Effector memory CD8-positive, alpha-beta T cell (primary cell): Measurements from ENCODE around the gene NDE1.

Source experiments
- ATAC-seq: fragments of 150-1000 bp; cut with Tn5 transposase; replicated peaks from 2 replicates; pipeline ENCODE4 v1.10.0; 2021; ENCODE audit warnings: mild to moderate bottlenecking, moderate library complexity
- DNase-seq, 3 experiments: peaks; one replicate each; pipeline ENCODE4 v3.0.0; 2021
- H3K27ac Mint-ChIP-seq, 2 donors: one replicate each; pipeline ENCODE4 v1.8.0; 2022; ENCODE audit warnings: mild to moderate bottlenecking in 2 of 2, mixed read lengths in 2 of 2, moderate library complexity in 2 of 2
- H3K27me3 Mint-ChIP-seq, 2 donors: one replicate each; pipeline ENCODE4 v1.8.0; 2022; ENCODE audit warnings: mixed read lengths in 2 of 2
- H3K36me3 Mint-ChIP-seq: one replicate; pipeline ENCODE4 v1.8.0; 2022; ENCODE audit warnings: mild to moderate bottlenecking, moderate library complexity, mixed read lengths; ENCODE audit not compliant: insufficient read depth
- H3K4me1 Mint-ChIP-seq, 2 donors: one replicate each; pipeline ENCODE4 v1.8.0; 2022; ENCODE audit warnings: low read depth in 2 of 2, mixed read lengths in 2 of 2
- H3K4me3 Mint-ChIP-seq, 2 donors: one replicate each; pipeline ENCODE4 v1.8.0; 2022; ENCODE audit warnings: mild to moderate bottlenecking in 2 of 2, mixed read lengths in 2 of 2, moderate library complexity in 2 of 2
- H3K9me3 Mint-ChIP-seq, 2 donors: one replicate each; pipeline ENCODE4 v1.8.0; 2022; ENCODE audit warnings: mixed read lengths in 2 of 2

NDE1 gene

DNA sequence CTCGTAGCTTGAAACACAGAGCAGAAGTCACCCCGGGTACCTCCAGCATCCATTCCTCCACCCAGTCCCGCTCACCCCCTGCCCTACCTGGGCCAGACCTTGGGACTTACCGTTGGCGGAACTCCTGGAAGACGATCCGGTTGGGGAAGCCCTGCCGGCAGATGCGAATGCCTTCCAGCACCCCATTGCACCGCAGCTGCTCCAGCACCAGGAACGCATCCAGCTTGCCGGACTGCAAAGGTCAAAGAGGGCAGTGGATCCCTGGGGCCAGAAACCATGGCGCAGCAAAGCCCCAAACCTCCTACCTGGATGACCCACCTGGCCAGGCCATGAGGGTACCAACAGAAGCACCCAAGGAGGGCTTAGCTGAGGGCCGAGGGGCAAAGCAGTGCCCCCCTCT is 97.9 kb downstream of the NDE1 start:
- Mint-ChIP-seq H3K4me1 (no peaks in the 10 kb centered on the region), H3K27me3 (no peaks in the 10 kb centered on the region), H3K9me3 (no peaks in the 10 kb centered on the region), H3K36me3 (peaks cover 4% of the 10 kb centered on the region), H3K4me3 (no peak overlapping the region), H3K27ac (peak overlapping the region in 1 of 2 donors; percentile 63)
- ATAC-seq (no peak), DNase-seq (no peak)

DNA sequence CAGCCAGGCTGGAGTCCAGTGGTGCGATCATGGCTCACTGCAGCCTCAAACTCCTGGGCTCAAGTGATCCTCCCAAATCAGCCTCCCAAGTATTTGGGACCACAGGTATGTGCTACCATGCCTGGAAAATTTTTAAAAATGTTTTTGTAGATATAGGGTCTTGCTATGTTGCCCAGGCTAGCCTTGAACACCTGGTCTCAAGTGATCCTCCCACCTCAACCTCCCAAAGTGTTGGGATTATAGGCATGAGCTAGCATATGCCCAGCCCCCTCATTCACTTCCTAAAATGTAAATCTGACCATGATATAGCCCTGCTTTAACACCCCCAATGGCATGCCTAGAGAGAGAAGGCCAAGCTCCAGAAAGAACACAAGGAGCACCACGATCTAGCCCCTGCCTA is 98.6 kb downstream of the NDE1 start:
- no peak for ATAC-seq
- Mint-ChIP-seq H3K4me1 (no peaks in the 10 kb centered on the region), H3K27ac (peak overlapping the region; percentile 38 to 63), H3K36me3 (peaks cover 4% of the 10 kb centered on the region), H3K27me3 (no peaks in the 10 kb centered on the region), H3K4me3 (no peak overlapping the region), H3K9me3 (no peaks in the 10 kb centered on the region)
- DNase-seq: no peak

DNA sequence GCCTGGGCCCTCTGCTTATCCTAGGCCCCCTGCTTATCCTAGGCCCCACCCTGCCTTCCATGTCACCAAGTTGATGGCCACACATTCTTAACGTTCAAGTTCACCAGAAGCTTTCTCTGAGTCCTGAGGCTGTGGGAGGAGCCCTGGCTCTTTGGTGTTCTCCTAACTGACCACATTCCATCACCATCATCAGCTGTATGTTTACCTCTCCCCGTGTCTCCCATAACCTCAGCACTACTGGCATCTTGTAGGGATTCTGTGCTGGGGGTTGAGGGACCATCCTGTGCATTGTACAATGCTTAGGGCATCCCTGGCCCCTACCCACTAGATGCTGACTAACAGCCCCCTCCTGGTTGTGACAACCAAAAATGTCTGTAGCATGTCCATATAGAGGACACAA is 99.3 kb downstream of the NDE1 start:
- Mint-ChIP-seq H3K27ac (peak overlapping the region in 1 of 2 donors; percentile 63), H3K27me3 (no peaks in the 10 kb centered on the region), H3K36me3 (peaks cover 4% of the 10 kb centered on the region), H3K9me3 (no peaks in the 10 kb centered on the region), H3K4me3 (no peak overlapping the region), H3K4me1 (no peaks in the 10 kb centered on the region)
- DNase-seq (no peak), ATAC-seq (no peak)

DNA sequence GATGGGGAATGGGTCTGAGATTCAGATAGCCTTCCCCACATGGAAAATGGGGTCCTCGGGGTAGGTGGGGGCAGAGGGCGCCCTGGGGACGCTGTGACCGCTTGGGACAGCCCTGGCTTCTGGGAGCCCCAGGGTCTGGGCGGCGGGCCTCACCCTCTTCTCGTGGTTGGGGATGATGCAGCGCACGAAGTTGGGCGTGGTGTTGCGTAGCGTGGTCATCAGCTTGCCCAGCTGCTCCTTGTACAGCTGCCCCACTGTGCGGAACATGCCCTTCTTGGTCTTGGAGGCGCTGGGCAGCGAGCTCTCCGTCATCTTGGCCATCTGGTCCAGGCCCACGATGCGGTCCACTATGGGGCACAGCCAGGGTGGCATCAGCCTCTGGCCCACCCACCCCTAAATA is 99.9 kb downstream of the NDE1 start:
- H3K36me3 Mint-ChIP-seq: peaks cover 4% of the 10 kb centered on the region
- no peak overlapping the region for H3K4me3 Mint-ChIP-seq
- no peak overlapping the region for H3K27ac Mint-ChIP-seq

DNA sequence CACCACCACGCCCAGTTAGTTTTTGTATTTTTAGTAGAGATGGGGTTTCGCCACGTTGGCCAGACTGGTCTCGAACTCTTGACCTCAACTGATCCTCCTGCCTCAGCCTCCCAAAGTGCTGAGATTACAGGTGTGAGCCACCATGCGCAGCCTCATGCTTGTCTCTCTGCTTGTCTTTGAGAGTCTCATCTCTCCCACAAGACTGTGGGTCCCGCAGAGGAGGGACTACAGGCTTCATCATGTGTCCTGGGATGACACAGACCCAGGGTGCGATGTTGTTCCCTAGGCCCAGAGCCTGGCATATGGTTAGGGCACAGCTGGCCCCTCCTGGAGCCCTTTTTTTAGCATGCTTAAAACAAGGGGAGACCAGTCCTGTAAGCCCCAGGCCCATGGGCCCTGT is 101.9 kb downstream of the NDE1 start:
- H3K4me3 Mint-ChIP-seq: no peak overlapping the region
- no peaks in the 10 kb centered on the region for H3K36me3 Mint-ChIP-seq
- no peaks in the 10 kb centered on the region for H3K9me3 Mint-ChIP-seq
- H3K4me1 Mint-ChIP-seq: no peaks in the 10 kb centered on the region
- ATAC-seq: no peak
- H3K27ac Mint-ChIP-seq: no peak overlapping the region
- no peak for DNase-seq
- peaks cover 0 to 8% of the 10 kb centered on the region in 2 donors for H3K27me3 Mint-ChIP-seq

More for the DNA sequence above, 99.9 kb downstream of the NDE1 start:
- no peaks in the 10 kb centered on the region for H3K9me3 Mint-ChIP-seq
- DNase-seq (no peak), ATAC-seq (no peak)
- H3K4me1 Mint-ChIP-seq: no peaks in the 10 kb centered on the region
- no peaks in the 10 kb centered on the region for H3K27me3 Mint-ChIP-seq

DNA sequence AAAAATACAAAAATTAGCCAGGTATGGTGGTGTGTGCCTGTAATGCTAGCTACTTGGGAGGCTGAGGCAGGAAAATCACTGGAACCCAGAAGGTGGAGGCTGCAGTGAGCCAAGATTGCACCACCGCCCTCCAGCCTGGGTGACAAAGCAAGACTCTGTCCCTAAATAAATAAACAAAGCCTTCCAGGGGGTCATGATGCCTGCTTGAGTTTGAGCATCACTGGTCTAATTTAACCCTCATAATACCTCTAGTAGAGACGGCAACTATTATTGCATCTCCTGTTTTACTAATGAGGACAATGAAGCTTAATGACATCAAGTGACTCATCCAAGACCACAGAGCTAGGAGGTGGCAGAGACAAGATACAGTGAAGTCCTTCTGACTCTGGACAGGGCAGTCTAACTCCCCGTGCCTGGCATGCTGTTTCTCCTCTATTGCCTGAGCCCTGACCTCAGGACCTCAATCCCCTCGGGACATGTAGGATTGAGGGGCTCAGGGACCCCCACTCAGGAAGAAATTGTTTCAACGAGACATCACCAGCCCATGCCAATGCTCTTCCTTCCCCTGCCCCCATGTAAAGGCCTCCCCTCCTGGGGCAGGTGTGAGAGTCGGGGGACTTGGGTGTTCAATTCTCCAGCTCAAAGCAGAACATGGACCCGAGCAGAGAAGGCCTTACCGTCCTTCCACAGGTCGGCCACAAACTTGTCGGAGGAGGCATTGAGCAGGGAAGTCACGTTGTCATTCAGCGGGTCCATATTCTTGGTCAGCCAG is 102.9 kb downstream of the NDE1 start:
- Mint-ChIP-seq H3K36me3 (no peaks in the 10 kb centered on the region), H3K27ac (no peak overlapping the region), H3K4me1 (no peaks in the 10 kb centered on the region), H3K27me3 (peaks cover 5 to 17% of the 10 kb centered on the region in 2 donors), H3K4me3 (no peak overlapping the region), H3K9me3 (no peaks in the 10 kb centered on the region)
- ATAC-seq (no peak), DNase-seq (no peak)

DNA sequence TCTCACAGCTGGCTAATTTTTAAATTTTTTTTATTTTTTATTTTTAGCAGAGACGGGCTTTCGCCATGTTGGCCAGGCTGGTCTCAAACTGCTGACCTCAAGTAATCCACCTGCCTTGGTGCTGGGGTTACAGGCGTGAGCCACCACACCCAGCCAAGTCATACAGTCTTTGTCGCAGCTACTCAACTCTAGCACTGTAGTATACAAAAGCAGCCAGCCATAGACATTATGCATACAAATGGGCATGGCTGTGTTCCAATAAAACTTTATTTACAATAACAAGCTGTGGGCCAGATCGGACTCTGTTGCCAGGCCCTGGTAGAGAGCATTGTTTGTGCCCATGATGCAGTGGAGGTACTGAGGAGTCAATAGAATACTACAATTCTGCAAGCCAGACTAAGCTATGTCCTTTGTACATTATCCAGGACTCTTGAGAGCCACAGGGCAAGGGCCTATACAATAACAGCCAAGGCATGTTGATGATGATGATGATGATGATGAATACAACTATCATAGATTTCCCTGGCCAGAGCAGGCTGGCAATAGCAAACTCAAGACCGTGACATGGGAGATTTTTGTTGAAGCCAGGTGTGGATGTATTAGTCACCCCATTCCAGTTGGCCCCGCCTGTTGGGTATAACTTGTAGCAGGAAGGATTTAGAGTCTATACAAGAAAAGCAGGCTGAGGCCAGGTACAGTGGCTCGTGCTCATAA is 104.9 kb downstream of the NDE1 start:
- Mint-ChIP-seq H3K4me3 (no peak overlapping the region), H3K9me3 (no peaks in the 10 kb centered on the region), H3K36me3 (no peaks in the 10 kb centered on the region), H3K27ac (no peak overlapping the region), H3K4me1 (no peaks in the 10 kb centered on the region), H3K27me3 (peaks cover 7 to 37% of the 10 kb centered on the region in 2 donors)
- DNase-seq: no peak
- no peak for ATAC-seq

DNA sequence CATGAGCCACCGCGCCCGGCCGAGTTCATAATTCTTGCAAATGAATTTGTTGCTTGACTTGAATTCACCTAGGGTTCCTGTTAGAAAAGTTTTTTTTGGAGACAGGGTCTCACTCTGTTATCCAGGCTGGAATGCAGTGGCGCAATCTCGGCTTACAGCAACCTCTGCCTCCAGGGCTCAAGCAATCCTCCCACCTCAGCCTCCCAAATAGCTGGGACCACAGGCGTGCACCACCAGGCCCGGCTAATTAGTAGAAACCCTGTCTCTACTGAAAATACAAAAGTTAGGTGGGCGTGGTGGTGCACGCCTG is 107.0 kb downstream of the NDE1 start:
- peaks cover 17 to 45% of the 10 kb centered on the region in 2 donors for H3K27me3 Mint-ChIP-seq
- H3K9me3 Mint-ChIP-seq: no peaks in the 10 kb centered on the region
- no peak overlapping the region for H3K27ac Mint-ChIP-seq

DNA sequence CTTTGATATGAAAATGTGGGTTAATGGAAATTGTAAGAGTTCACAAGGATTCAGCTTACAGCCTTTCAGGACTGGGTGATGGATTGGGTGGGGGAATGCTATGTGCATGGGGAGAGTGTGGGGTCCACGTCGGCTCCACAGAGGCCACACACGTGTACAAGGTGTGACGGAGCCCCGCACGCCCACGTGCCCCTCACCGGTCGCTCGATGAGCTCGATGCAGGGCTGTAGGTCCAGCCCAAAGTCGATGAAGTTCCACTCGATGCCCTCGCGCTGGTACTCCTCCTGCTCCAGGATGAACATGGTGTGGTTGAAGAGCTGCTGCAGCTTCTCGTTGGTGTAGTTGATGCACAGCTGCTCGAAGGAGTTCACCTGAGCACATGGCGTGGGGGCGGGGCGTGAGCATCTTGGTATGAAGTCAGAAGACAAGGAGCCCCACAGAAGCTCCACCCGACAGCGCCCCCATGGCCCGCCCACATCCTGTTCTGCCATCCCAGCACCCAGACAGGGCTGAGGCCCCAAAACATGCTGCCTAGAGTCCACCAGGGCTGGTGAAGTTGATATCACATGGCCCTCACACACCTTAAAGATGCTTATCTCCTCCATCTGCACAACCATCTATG is 107.7 kb downstream of the NDE1 start:
- H3K27me3 Mint-ChIP-seq: peaks cover 23 to 52% of the 10 kb centered on the region in 2 donors
- ATAC-seq: no peak
- no peak overlapping the region for H3K4me3 Mint-ChIP-seq
- H3K4me1 Mint-ChIP-seq: no peaks in the 10 kb centered on the region
- H3K27ac Mint-ChIP-seq: no peak overlapping the region
- H3K36me3 Mint-ChIP-seq: no peaks in the 10 kb centered on the region
- H3K9me3 Mint-ChIP-seq: no peaks in the 10 kb centered on the region
- no peak for DNase-seq

More for the DNA sequence above, 107.0 kb downstream of the NDE1 start:
- no peaks in the 10 kb centered on the region for H3K4me1 Mint-ChIP-seq
- DNase-seq (no peak), ATAC-seq (no peak)
- H3K4me3 Mint-ChIP-seq: no peak overlapping the region
- no peaks in the 10 kb centered on the region for H3K36me3 Mint-ChIP-seq

DNA sequence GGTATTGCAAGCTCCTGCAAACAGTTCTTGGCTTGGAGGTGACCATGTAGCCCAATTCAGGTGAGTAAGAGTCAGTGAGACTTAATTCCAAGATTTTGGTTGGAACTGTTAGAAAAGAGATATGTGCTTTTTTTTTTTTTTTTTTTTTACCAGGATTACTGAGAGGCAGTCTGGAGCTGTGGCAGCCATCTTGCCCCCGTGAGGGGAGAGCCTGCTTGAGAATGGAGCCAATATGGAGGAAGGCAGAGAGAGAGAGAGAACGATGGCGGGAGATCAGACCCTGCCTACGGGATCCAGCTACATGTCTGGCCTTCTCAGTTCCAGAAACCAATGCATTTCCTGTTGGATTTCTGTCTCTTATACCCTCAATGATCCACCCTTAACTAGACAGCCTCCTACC is 109.0 kb downstream of the NDE1 start:
- DNase-seq: no peak
- H3K27me3 Mint-ChIP-seq: peaks cover 24 to 54% of the 10 kb centered on the region in 2 donors
- no peaks in the 10 kb centered on the region for H3K4me1 Mint-ChIP-seq
- H3K9me3 Mint-ChIP-seq: no peaks in the 10 kb centered on the region
- H3K36me3 Mint-ChIP-seq: no peaks in the 10 kb centered on the region
- no peak overlapping the region for H3K27ac Mint-ChIP-seq
- no peak for ATAC-seq
- no peak overlapping the region for H3K4me3 Mint-ChIP-seq

DNA sequence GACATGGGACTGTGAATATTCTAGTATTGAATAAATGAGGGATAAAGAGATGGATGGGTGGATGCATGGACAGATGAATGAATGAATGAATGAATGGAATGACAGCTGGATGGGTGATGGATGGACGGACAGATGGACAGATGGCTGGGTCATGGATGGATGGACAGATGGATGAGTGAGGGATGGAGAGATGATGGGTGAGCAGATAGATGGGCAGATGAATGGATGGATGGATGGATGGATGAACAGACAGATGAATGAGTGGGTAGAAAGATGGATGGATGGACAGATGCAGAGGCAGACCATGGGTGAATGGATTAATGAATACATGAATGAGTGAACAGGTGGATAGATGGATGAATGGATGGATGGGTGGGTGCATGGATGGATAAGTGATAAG is 110.1 kb downstream of the NDE1 start:
- H3K4me1 Mint-ChIP-seq: no peaks in the 10 kb centered on the region
- no peaks in the 10 kb centered on the region for H3K36me3 Mint-ChIP-seq
- H3K4me3 Mint-ChIP-seq: no peak overlapping the region
- no peak for DNase-seq
- no peak for ATAC-seq
- H3K27me3 Mint-ChIP-seq: peaks cover 28 to 54% of the 10 kb centered on the region in 2 donors
- H3K27ac Mint-ChIP-seq: no peak overlapping the region
- H3K9me3 Mint-ChIP-seq: no peaks in the 10 kb centered on the region

DNA sequence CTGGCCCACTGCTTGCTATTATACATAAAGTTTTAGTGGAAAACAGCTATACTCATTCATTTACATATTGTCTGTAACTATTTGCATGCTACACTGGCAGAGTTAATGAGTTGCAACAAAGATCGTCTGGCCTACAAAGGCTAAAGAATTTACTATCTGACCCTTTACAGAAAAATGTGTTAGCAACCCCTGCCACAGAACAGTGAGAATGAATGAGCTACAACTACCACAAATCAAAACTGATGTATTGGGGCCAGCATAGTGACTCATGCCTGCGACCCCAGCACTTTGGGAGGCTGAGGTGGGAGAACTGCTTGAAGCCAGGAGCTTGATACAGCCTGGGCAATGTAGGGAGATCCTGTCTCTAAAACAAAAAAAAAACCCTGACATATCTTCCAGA is 114.1 kb downstream of the NDE1 start:
- DNase-seq (no peak), ATAC-seq (no peak)
- Mint-ChIP-seq H3K4me3 (no peak overlapping the region), H3K27me3 (peaks cover 25 to 27% of the 10 kb centered on the region in 2 donors), H3K36me3 (no peaks in the 10 kb centered on the region), H3K4me1 (no peaks in the 10 kb centered on the region), H3K9me3 (no peaks in the 10 kb centered on the region), H3K27ac (no peak overlapping the region)

DNA sequence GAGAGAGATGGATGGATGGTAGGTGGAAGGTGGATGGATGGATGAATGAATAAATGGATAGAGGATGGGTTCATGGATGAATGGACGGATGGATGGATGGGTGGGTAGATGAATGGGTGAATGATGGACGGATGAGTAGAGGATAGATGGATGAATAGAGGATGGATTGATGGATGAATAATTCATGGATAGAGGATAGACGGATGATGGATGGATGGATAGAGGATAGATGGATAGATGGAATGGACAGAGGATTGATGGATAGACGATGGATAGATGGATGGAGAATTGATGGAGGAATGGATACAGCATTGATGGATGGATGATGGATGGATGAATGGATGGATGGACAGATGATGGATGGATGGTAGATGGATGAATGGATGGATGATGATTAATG is 115.1 kb downstream of the NDE1 start:
- Mint-ChIP-seq H3K36me3 (no peaks in the 10 kb centered on the region), H3K4me1 (no peaks in the 10 kb centered on the region), H3K4me3 (no peak overlapping the region), H3K9me3 (no peaks in the 10 kb centered on the region), H3K27ac (no peak overlapping the region), H3K27me3 (peaks cover 15 to 23% of the 10 kb centered on the region in 2 donors)
- no peak for ATAC-seq
- DNase-seq: no peak

DNA sequence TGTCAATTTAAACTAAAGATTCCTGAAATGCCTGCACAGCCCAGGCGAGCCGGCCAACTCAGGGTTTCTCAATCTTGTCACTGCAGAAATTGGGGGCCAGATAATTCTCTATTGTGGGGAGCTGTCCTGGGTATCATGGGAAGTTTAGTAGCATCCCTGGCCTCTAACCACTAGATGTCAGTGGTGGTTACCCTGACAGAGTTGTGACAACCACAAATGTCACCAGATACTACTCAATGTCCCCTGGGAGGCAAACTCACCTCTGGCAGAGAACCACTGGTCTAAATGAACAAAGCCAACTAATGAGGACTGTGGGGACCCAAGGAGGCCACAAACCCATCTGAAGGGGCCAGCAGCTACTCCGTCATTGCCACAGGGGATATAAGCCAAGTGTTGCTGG is 115.8 kb downstream of the NDE1 start:
- Mint-ChIP-seq H3K27me3 (peaks cover 8 to 20% of the 10 kb centered on the region in 2 donors), H3K36me3 (no peaks in the 10 kb centered on the region), H3K4me1 (no peaks in the 10 kb centered on the region), H3K4me3 (no peak overlapping the region), H3K27ac (no peak overlapping the region), H3K9me3 (no peaks in the 10 kb centered on the region)
- peak; percentile 70 for ATAC-seq
- peak; percentile 6 to 26 (median 15) for DNase-seq
